Panc1 (cell line): ENCODE results near the gene RPUSD3.

Experiments used
- POLR2AphosphoS5 ChIP-seq: IDR thresholded peaks from 2 replicates; pipeline ENCODE4 v1.6.1; 2012; ENCODE audit warnings: mild to moderate bottlenecking, low read depth, low read length, moderate library complexity
- TF ChIP-seq, protein P1 (sequence below): fragments of 450-650 bp; IDR thresholded peaks from 2 replicates; pipeline ENCODE4 v1.5.1; 2017; ENCODE audit warnings: mild to moderate bottlenecking

DNA sequence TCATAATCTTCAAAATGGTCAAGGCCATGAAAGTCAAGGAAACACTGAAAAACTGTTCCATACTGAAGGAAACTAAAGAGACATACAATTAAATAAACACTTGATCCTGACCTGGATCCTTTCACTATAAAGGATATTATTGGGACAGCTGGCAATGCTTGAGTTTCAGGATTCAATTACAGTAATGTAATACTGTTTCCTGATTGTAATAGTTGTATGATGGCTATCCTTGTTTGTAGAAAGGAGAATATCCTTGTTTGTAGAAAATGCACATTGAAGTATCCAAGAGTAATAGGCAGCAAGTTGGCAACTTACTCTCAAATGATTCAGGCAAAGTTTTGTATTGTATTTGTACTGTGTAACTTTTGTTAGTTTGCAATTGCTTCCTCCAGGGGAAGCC lies 31.6 kb upstream of the RPUSD3 start:
- TF ChIP-seq, protein P1, sequence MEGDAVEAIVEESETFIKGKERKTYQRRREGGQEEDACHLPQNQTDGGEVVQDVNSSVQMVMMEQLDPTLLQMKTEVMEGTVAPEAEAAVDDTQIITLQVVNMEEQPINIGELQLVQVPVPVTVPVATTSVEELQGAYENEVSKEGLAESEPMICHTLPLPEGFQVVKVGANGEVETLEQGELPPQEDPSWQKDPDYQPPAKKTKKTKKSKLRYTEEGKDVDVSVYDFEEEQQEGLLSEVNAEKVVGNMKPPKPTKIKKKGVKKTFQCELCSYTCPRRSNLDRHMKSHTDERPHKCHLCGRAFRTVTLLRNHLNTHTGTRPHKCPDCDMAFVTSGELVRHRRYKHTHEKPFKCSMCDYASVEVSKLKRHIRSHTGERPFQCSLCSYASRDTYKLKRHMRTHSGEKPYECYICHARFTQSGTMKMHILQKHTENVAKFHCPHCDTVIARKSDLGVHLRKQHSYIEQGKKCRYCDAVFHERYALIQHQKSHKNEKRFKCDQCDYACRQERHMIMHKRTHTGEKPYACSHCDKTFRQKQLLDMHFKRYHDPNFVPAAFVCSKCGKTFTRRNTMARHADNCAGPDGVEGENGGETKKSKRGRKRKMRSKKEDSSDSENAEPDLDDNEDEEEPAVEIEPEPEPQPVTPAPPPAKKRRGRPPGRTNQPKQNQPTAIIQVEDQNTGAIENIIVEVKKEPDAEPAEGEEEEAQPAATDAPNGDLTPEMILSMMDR: no peak
- no peak for TF ChIP-seq POLR2AphosphoS5
